ENCODE results near the gene CLSTN3.
"Not testable (repeated sequence)": the region's sequence is repeated elsewhere in the genome, so short reads cannot be mapped to it uniquely, and the experiment has no call there.

CLSTN3 gene

DNA sequence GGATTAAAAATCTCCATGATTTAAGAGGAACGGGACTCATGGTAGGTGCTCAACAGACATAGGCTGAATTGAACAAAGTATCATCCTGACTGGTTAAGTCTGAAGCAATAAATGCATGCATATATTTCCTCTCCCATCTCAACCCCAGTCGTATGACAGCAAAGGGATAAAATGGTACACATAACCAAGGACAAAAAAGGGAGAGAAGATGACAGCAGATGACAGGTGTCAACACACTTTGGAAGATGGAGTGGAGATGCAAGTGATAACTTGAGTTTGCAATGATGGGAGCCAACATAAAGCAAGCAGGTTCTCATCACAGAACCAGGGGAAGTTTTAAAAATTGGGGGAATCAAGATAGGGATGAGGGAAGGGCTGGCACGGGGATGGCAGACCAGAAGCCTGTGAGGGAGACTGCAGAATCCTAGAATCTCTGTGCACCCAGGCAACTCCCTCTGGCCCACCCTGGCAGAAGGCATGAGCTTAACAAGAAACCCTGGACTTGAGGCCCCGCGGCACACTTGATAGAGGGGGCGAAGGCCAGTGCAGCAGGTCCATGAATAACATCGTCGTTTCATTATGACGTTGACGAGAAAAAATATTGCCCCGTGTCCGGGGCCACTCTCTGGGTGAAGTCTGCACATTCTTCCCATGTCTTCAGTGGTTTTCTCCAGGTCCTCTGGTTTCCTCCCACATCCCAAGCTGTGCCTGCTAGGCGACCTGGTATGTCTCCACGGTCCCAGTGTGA is 26.2 kb upstream of the CLSTN3 start:
- FAIRE-seq (peak; percentile 9), DNase-seq (ENCODE audit: low spot score) (no peak)

GRCh38 chr12:7106082-7106481 is 24.1 kb upstream of the CLSTN3 start:
- FAIRE-seq (no peak), DNase-seq (ENCODE audit: low spot score) (no peak)

- not testable (repeated sequence) for FAIRE-seq; DNase-seq (ENCODE audit: low spot score)
Measured at GRCh38 chr12:7107181-7107580, 23.0 kb upstream of the CLSTN3 start.

DNA sequence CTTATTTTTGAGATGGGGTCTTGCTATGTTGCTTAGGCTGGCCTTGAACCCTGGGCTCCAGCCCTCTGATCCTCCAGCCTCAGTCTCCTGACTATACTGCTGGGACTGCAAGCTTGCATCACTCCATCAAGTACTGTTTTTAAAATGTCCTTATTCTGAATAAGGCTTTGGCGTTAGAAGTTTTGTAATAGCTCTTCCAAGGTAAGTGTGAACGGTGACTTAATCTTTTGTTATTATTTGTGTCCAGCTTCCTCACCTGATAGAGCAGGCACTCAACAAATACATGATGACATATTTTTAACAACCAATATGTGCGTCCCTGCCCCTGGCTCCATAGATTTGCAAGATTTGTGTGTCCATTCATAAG is 22.6 kb upstream of the CLSTN3 start:
- DNase-seq (ENCODE audit: low spot score) (no peak), FAIRE-seq (no peak)

DNA sequence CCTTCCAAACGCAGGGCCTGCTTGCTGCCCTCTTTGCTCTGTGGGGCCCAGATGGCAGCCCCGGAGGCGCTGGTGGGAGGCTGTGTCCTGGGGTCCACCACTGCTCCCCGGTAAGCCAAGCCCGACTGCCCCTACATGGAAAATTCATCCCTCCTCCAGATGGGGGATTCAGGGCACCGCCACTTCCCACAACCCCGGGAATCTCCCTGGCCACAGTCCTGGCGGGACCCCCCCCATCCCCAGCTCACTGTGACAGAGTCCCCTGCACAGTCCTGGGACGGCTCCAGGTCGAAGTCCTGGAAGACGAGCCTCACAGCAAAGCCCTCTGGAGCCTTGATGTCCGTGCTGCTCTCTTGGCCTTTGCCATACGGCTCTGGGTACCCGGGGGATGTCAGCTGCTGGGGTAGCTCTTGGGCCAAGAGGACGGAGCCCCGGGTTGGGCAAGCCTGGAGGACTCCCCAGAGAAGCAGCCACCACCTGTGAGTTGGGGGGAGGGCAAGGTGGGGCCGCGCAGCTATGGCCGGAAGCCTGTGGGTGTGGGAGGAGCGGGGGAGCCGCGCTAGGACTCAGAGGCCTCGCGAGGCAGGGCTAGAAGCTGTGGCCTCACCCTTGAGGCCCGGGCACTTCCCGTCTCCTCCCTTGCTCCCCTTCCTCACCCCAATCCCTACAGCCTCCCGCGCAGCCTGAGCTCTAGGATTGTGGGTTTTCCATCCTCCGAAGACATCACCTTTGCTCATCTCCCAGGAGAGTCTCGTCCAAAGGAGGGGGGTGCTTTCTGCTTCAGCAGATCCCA is 22.0 kb upstream of the CLSTN3 start:
- peak; percentile 94 for DNase-seq (ENCODE audit: low spot score)
- FAIRE-seq = peak; percentile 88

DNA sequence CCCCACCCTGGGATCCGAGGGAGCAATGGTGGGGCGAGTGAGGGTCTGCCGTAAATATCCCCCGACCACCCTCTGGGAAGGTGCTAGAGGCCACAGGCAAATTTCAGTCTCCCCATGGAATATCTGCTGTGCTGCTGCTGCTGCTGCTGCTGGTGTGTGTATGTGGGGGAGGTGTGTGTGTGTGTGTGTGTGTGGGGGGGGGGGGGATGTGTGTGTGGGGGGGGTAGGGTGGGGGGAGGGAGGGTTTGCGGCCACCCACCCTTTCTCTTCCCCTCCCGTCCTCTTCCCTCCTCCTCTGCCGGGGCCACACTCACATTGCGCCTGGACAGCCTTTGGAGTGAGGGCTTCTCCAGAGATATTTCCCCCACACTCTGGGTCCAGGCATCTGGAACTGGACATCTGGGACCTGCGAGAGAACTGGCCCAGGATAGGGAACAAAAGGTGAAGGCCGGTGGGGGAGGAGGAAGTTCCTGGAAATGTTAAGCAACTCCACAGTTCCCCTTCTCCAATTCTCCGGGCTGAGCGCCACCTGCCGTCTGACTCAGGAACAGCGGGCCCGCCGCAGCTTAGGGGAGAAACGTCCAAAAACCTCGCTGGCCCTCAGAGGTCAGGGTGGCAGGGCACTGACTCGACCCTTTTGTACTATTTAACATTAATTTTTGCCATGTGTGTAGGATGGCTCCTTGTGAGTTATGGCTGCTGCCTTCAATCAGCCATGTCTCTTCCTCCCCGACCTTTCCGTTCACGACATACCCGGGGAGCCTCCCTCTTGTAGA is 21.2 kb upstream of the CLSTN3 start, which contains the start of gene C1RL:
Gene C1RL, minus strand, starts transcription at position 419 of the 776 bp plus-strand sequence. Its CDS starts 34 bp downstream, at position 385.
- peak; percentile 44 for FAIRE-seq

DNA sequence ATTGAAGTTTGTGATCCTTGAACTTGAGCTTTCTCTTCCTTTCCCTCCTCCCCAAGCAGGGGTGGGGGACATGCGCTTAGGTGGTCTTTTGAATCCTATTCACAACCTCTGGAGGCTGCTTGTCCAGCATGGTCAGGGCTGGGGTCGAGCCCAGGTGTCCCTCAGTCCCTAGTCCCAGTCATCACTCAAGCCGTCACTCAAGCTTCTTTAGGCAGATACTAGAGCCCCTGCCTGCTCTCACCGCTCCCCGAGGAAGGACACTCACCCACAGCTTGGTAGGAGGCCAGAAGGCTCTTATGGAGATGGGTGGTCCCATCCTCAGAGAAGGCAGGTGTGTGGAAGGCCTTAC is 20.6 kb upstream of the CLSTN3 start:
- DNase-seq (ENCODE audit: low spot score) = no peak
- no peak for FAIRE-seq

More for the DNA sequence above, 21.2 kb upstream of the CLSTN3 start, which contains the start of gene C1RL:
- DNase-seq (ENCODE audit: low spot score) = peak; percentile 89

DNA sequence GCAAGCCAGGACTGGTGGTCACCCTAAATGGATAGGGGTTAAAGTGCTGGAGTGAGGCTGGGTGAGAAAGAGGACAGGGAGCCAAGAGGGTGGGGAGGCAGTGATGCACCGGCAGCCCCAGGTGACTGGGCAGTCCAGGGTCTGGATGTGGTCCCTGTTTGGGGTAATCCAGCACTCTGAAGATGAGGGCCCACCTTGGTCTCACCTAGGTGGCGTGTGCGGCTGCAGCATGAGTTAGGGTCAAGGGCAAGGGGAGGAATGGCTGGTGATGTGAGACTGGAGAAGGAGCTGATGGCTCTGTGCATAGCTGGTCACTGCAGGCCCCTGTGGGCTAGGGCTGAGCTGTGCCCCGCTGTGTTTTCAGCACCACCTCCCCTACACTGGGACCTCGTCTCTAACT is 19.5 kb upstream of the CLSTN3 start:
- FAIRE-seq (peak; percentile 17), DNase-seq (ENCODE audit: low spot score) (no peak)

DNA sequence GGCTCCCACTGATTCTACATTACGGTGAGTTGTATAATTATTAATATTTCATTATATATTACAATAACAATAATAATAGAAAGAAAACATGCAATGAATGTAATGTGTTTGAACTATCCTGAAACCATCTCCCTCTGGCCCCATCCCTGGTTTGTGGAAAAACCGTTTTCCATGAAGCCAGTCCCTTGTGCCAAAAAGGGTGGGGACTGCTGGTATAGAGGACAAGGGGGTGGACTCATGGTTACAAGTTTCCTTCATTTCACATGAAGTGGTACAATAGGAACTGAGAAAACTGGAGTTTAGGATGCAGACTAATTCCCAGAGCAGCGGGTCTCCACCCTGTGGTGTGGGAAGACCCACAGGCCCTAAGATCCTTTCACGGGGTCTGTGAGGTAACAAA is 18.1 kb upstream of the CLSTN3 start:
- DNase-seq (ENCODE audit: low spot score) = no peak
- FAIRE-seq = no peak

- peak; percentile 71 for DNase-seq (ENCODE audit: low spot score)
- FAIRE-seq = no peak
Measured at GRCh38 chr12:7113389-7113871, 16.7 kb upstream of the CLSTN3 start.

DNA sequence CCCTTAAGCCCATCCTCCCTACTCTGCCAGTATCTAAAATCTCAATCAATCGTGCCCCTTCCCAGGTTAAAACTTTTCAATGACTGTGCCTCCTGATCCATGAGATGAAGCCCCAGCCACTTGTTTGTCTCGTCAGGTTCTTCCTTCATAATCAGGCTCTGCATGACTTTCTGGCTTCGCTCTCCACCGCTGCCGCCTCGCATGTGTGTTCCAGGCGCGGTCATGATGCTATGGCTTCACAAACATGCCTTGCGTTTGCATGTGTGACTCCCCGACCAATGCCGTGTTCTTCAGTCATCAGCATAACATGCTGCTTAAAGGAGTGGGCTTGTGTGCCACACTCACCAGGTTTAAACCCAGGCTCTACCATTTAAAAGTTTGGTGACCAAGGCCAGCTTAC is 16.2 kb upstream of the CLSTN3 start:
- FAIRE-seq = peak; percentile 20
- no peak for DNase-seq (ENCODE audit: low spot score)

- DNase-seq (ENCODE audit: low spot score) (no peak), FAIRE-seq (no peak)
Measured at GRCh38 chr12:7114851-7115250, 15.3 kb upstream of the CLSTN3 start.

- DNase-seq (ENCODE audit: low spot score) (no peak), FAIRE-seq (peak; percentile 65)
Measured at GRCh38 chr12:7116196-7116595, 14.0 kb upstream of the CLSTN3 start.

GRCh38 chr12:7116916-7117315 is 13.3 kb upstream of the CLSTN3 start:
- FAIRE-seq (no peak), DNase-seq (ENCODE audit: low spot score) (no peak)

DNA sequence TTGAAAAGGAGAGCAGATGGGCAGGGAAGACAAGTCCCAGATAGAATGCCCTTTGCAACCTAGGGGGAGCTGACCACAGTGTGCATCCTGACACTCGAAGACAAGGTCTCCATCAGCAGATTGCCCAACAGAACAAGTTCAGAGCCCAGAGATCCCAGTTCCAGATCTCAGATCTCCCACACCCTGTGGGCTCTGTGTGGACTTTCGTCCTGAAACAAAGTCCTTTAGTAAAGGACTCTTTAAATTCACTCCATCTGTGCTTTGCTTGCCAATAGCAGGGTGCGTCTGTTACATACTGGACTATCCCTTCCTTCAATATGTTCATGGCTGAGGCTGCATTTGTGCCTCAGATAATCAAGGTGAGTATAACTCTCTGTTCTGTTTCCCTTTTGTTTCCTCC is 12.5 kb upstream of the CLSTN3 start:
- DNase-seq (ENCODE audit: low spot score) = no peak
- no peak for FAIRE-seq

DNA sequence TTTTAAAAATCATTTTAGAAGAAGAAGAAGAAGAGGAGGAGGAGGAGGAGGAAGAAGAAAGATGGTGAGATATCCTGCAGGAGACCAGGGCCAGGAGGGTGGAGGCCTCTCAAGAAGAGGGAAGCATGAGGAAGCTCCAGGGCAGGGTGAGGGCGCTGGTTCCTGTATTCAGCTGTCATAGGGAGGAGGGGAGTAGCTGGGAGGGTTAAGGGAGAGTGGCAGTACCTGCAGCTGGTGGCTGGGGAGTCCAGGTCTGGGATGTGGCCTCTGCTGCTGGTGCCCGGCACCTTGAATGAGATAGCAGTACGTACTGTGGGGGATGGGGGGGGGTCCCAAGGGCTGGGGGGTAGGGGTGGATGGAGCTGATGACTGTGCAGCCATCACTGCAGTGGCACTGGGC is 11.3 kb upstream of the CLSTN3 start:
- FAIRE-seq (no peak), DNase-seq (ENCODE audit: low spot score) (no peak)

GRCh38 chr12:7120166-7120565 is 10.0 kb upstream of the CLSTN3 start:
- FAIRE-seq (no peak), DNase-seq (ENCODE audit: low spot score) (no peak)

GRCh38 chr12:7121324-7121723 is 8.8 kb upstream of the CLSTN3 start:
- DNase-seq (ENCODE audit: low spot score) (no peak), FAIRE-seq (no peak)

GRCh38 chr12:7122811-7123769 is 7.1 kb upstream of the CLSTN3 start:
- FAIRE-seq (no peak), DNase-seq (ENCODE audit: low spot score) (no peak)

- DNase-seq (ENCODE audit: low spot score) (no peak), FAIRE-seq (no peak)
Measured at GRCh38 chr12:7123806-7124522, 6.2 kb upstream of the CLSTN3 start.

Measured in urothelium cell line (cell line).